Natural killer cell (primary cell): Measurements from ENCODE around the gene POF1B. TPM values are rescaled to one million over a fixed set of nuclear protein-coding genes. Genes with fewer than 3 reads are reported as not detected.

Source experiments
- ATAC-seq, 3 donors: fragments of 150-1000 bp in 2 of 3; fragments of 200-7000 bp in 1 of 3; cut with Tn5 transposase; 1 replicate in 1 of 3; 2 replicates in 2 of 3; pipeline ENCODE4 v1.10.0; 2021; ENCODE audit warnings: mild to moderate bottlenecking in 2 of 3, moderate library complexity in 2 of 3
- DNase-seq, 2 donors: peaks; one replicate each; pipeline versions ENCODE4 v3.0.0 to v3.0.0-alpha.2; 2013 to 2021; ENCODE audit warnings: mixed read lengths in 1 of 2
- H3K27ac ChIP-seq: one replicate; pipeline ENCODE4 v1.5.1; 2013; ENCODE audit warnings: mild to moderate bottlenecking, low read length
- H3K27me3 ChIP-seq: one replicate; pipeline ENCODE4 v1.6.1; 2013; ENCODE audit warnings: low read length; ENCODE audit not compliant: control insufficient read depth, insufficient read depth
- H3K36me3 ChIP-seq: one replicate; pipeline ENCODE4 v1.6.1; 2013; ENCODE audit warnings: low read length; ENCODE audit not compliant: control insufficient read depth, insufficient read depth
- H3K4me1 ChIP-seq: one replicate; pipeline ENCODE4 v1.6.1; 2013; ENCODE audit warnings: low read length; ENCODE audit not compliant: control insufficient read depth, insufficient read depth
- H3K4me3 ChIP-seq: one replicate; pipeline ENCODE4 v1.5.1; 2013; ENCODE audit warnings: low read length
- H3K9me3 ChIP-seq: one replicate; pipeline ENCODE4 v1.6.1; 2013; ENCODE audit warnings: low read length; ENCODE audit not compliant: control insufficient read depth, insufficient read depth
- H3K27ac Mint-ChIP-seq, 2 donors: one replicate each; pipeline ENCODE4 v1.8.0; 2022; ENCODE audit warnings: mild to moderate bottlenecking in 2 of 2, mixed read lengths in 2 of 2, moderate library complexity in 1 of 2
- H3K27me3 Mint-ChIP-seq, 2 donors: one replicate each; pipeline ENCODE4 v1.8.0; 2022; ENCODE audit warnings: low read depth in 2 of 2, mixed read lengths in 2 of 2
- H3K36me3 Mint-ChIP-seq: one replicate; pipeline ENCODE4 v1.8.0; 2022; ENCODE audit warnings: mixed read lengths
- H3K4me1 Mint-ChIP-seq, 2 donors: one replicate each; pipeline ENCODE4 v1.8.0; 2022; ENCODE audit warnings: mixed read lengths in 2 of 2
- H3K4me3 Mint-ChIP-seq: one replicate; pipeline ENCODE4 v1.8.0; 2022; ENCODE audit warnings: mild to moderate bottlenecking, moderate library complexity, mixed read lengths
- H3K9me3 Mint-ChIP-seq, 2 donors: one replicate each; pipeline ENCODE4 v1.8.0; 2022; ENCODE audit warnings: mixed read lengths in 2 of 2
- WGBS: methylation state at CpG from one replicate; pipeline ENCODE4 v1.1.7; 2013; ENCODE audit warnings: missing lambda C conversion rate; ENCODE audit not compliant: insufficient coverage; 5-methylcytosine and 5-hydroxymethylcytosine counted together
- intact Hi-C: fragments of 100-400 bp; cut with micrococcal nuclease; formaldehyde crosslinking; loops from one replicate; pipeline ENCODE4 v1.14.2; 2022
- total RNA-seq, 4 donors: library from RNA; stranded (reverse); fragments of 120-200 nt in 1 of 4; gene quantifications; one replicate each; pipeline versions ENCODE4 v1.2.3 to v1.2.4, GENCODE V29; 2013 to 2022
- TF ChIP-seq, protein P1 (sequence below): fragments of 200-600 bp; IDR thresholded peaks from one replicate; pipeline ENCODE4 v1.8.0; 2022; ENCODE audit warnings: antibody characterized with exemption

Gene POF1B
- total RNA-seq, 3 donors from 2014 or later (not counting 1 experiment from before 2014, with no cell fraction given), result 0.25 TPM; not detected in 2

DNA sequence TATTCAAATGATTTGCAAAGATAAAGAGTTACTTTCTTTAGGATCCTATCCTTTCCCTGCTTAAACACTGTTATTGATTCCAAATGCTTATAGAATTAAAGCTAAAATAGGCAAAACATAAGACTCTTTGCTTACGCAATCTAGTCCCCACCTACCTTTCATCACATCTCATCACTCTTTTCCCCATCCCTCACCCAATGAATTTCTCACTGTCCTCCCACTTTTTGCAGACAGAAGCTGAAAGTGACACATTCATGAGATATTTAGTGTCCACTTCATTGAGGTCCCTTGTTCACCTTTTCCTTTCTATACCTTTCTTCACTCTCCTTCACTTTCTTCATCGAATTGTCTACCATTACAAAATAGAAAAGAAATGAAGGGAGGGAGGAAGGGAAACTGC, 136.3 kb downstream of the POF1B start:
- Mint-ChIP-seq H3K9me3 (no peaks in the 10 kb centered on the region), H3K27me3 (no peaks in the 10 kb centered on the region), H3K4me1 (peaks cover 10 to 25% of the 10 kb centered on the region in 2 donors), H3K36me3 (no peaks in the 10 kb centered on the region), H3K4me3 (peak overlapping the region; percentile 69), H3K27ac (peak overlapping the region in 1 of 2 donors; percentile 85)
- Histone ChIP-seq H3K4me1 (peaks cover 3% of the 10 kb centered on the region), H3K27ac (no peak overlapping the region), H3K4me3 (no peak overlapping the region), H3K36me3 (no peaks in the 10 kb centered on the region), H3K9me3 (no peaks in the 10 kb centered on the region), H3K27me3 (no peaks in the 10 kb centered on the region)
- 86% methylated on average over 1 of the region's 2 CpGs for WGBS
- TF ChIP-seq, protein P1, sequence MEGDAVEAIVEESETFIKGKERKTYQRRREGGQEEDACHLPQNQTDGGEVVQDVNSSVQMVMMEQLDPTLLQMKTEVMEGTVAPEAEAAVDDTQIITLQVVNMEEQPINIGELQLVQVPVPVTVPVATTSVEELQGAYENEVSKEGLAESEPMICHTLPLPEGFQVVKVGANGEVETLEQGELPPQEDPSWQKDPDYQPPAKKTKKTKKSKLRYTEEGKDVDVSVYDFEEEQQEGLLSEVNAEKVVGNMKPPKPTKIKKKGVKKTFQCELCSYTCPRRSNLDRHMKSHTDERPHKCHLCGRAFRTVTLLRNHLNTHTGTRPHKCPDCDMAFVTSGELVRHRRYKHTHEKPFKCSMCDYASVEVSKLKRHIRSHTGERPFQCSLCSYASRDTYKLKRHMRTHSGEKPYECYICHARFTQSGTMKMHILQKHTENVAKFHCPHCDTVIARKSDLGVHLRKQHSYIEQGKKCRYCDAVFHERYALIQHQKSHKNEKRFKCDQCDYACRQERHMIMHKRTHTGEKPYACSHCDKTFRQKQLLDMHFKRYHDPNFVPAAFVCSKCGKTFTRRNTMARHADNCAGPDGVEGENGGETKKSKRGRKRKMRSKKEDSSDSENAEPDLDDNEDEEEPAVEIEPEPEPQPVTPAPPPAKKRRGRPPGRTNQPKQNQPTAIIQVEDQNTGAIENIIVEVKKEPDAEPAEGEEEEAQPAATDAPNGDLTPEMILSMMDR, result no peak
- ATAC-seq, result no peak
- DNase-seq, result no peak
- intact Hi-C loops, result no loop called here

Other genes starting within 250 kb of the POF1B start
- under 1 TPM in 1 of 3 donors, not detected in 2; 0.10 TPM for gene SATL1, start 135.9 kb downstream of the POF1B start, total RNA-seq
- 1 to 10 TPM in 1 of 3 donors, under 1 TPM in 2; 0.75 to 1.7 (median 1.00) TPM for gene ZNF711, start 135.7 kb downstream of the POF1B start, total RNA-seq